ENCODE data around the gene TKFC. TPM values are rescaled to one million over a fixed set of nuclear protein-coding genes. Genes with fewer than 3 reads are reported as not detected.

TKFC gene
- polyA plus RNA-seq, 1 experiment = 20.3 TPM

- ChIA-PET CTCF (interaction anchor here (0.6 to 10.8 kb wide), 22 partner anchors 9 to 254 kb away, joined by 3 to 519 read pairs (median 10); partner anchors contain the start of genes CYB561A3, DDB1, TKFC and TMEM138), POLR2A (interaction anchor here (2.4 to 5.6 kb wide), 2 partner anchors 23 to 48 kb away, joined by 12 to 32 read pairs; partner anchors contain the start of genes CYB561A3 and TMEM138)
- DNase-seq (ENCODE audit: low read depth, low spot score) = no peak
- no peaks in the 10 kb centered on the region for H3K9me3 ChIP-seq (ENCODE audit: control insufficient read depth, insufficient read depth, low read length)
- no peak overlapping the region for H3K4me3 ChIP-seq (ENCODE audit: low read depth, low read length)
- no peak overlapping the region for H3K27ac ChIP-seq (ENCODE audit: low read depth, low read length)
- H3K27me3 ChIP-seq (ENCODE audit: control insufficient read depth, insufficient read depth, low read length) = no peaks in the 10 kb centered on the region
- TF ChIP-seq, protein P1, sequence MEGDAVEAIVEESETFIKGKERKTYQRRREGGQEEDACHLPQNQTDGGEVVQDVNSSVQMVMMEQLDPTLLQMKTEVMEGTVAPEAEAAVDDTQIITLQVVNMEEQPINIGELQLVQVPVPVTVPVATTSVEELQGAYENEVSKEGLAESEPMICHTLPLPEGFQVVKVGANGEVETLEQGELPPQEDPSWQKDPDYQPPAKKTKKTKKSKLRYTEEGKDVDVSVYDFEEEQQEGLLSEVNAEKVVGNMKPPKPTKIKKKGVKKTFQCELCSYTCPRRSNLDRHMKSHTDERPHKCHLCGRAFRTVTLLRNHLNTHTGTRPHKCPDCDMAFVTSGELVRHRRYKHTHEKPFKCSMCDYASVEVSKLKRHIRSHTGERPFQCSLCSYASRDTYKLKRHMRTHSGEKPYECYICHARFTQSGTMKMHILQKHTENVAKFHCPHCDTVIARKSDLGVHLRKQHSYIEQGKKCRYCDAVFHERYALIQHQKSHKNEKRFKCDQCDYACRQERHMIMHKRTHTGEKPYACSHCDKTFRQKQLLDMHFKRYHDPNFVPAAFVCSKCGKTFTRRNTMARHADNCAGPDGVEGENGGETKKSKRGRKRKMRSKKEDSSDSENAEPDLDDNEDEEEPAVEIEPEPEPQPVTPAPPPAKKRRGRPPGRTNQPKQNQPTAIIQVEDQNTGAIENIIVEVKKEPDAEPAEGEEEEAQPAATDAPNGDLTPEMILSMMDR (IDR thresholded peaks at IDR 0.05; ENCODE audit: low read depth, low read length) = peak; percentile 40
These were observed 51.5 kb downstream of the TKFC start for GRCh38 chr11:61384271-61385242.

DNA sequence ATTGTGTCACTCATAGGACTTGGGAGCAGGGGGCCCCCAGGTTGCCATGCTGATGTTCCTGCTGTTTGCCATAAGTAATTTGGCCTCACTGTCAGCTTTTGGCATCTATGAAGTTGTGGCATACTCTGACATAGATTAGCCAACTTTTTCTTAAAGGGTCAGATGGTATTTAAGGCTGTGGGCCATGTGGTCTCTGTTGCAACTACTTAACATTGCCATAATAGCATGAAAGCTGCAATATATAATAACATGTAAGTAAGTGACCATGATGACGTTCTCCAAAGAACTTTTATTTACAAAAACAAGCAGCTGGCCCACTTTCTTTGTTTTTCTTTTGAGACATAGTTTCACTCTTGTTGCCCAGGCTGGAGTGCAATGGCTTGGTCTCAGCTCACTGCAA, 57.1 kb downstream of the TKFC start:
- Histone ChIP-seq H3K9me3 (ENCODE audit: control insufficient read depth, insufficient read depth, low read length) (no peaks in the 10 kb centered on the region; the same call in 1 of the 2 replicates), H3K4me3 (ENCODE audit: low read depth, low read length) (no peak overlapping the region), H3K27ac (ENCODE audit: low read depth, low read length) (no peak overlapping the region), H3K27me3 (ENCODE audit: control insufficient read depth, insufficient read depth, low read length) (no peaks in the 10 kb centered on the region)
- ChIA-PET CTCF (interaction anchor here (1.2 to 7.5 kb wide), 2 partner anchors 45 to 53 kb away, joined by 3 to 94 read pairs; no protein-coding TSS in a partner anchor), POLR2A (interaction anchor here (0.6 to 0.9 kb wide), 2 partner anchors 56 to 85 kb away, joined by 3 to 4 read pairs; no protein-coding TSS in a partner anchor)
- no peak for DNase-seq (ENCODE audit: low read depth, low spot score)
- TF ChIP-seq, protein P1 (IDR thresholded peaks at IDR 0.05; ENCODE audit: low read depth, low read length) = no peak

- H3K27me3 ChIP-seq (ENCODE audit: control insufficient read depth, insufficient read depth, low read length) = no peaks in the 10 kb centered on the region
- H3K4me3 ChIP-seq (ENCODE audit: low read depth, low read length) = peak overlapping the region; percentile 67
- no peak for DNase-seq (ENCODE audit: low read depth, low spot score)
- H3K27ac ChIP-seq (ENCODE audit: low read depth, low read length) = no peak overlapping the region
- TF ChIP-seq, protein P1 (IDR thresholded peaks at IDR 0.05; ENCODE audit: low read depth, low read length) = peak; percentile 52
- H3K9me3 ChIP-seq (ENCODE audit: control insufficient read depth, insufficient read depth, low read length) = no peaks in the 10 kb centered on the region; the same call in 1 of the 2 replicates
- ChIA-PET POLR2A (interaction anchor here (0.7 to 2.8 kb wide), 4 partner anchors 14 to 44 kb away, joined by 3 to 17 read pairs (median 6); partner anchors contain the start of genes CPSF7, CYB561A3, SDHAF2 and TMEM138), CTCF (interaction anchor here (0.7 to 7.5 kb wide), 13 partner anchors 8 to 244 kb away, joined by 3 to 94 read pairs (median 3); partner anchors contain the start of gene TMEM138)
These were observed 60.1 kb downstream of the TKFC start for GRCh38 chr11:61392981-61393595.

Other genes with a start within 250 kb of the TKFC start
- not detected in 2 replicates for gene CD5, start 230.7 kb upstream of the TKFC start, polyA plus RNA-seq (2011; rRNA removed)
- gene VPS37C, start 171.8 kb upstream of the TKFC start, polyA plus RNA-seq (2011; rRNA removed) = 9.1 and 10.9 TPM in 2 replicates
- 0.99 and 1.8 TPM in 2 replicates for gene PGA3, start 129.7 kb upstream of the TKFC start, polyA plus RNA-seq (2011; rRNA removed)
- gene PGA4, start 110.9 kb upstream of the TKFC start, polyA plus RNA-seq (2011; rRNA removed) = 0.82 and 1.1 TPM in 2 replicates
- 2.1 and 2.8 TPM in 2 replicates for gene PGA5, start 92.1 kb upstream of the TKFC start, polyA plus RNA-seq (2011; rRNA removed)
- gene VWCE, start 37.9 kb upstream of the TKFC start, polyA plus RNA-seq (2011; rRNA removed) = 1.4 and 1.7 TPM in 2 replicates
- gene DDB1, start 123 bp upstream of the TKFC start, polyA plus RNA-seq (2011; rRNA removed) = 286 and 340 TPM in 2 replicates
- gene CYB561A3, start 28.7 kb downstream of the TKFC start, polyA plus RNA-seq (2011; rRNA removed) = 34.5 and 43.7 TPM in 2 replicates
- 71.7 and 79.2 TPM in 2 replicates for gene TMEM138, start 29.1 kb downstream of the TKFC start, polyA plus RNA-seq (2011; rRNA removed)
- gene TMEM216, start 59.4 kb downstream of the TKFC start, polyA plus RNA-seq (2011; rRNA removed) = 28.8 and 32.6 TPM in 2 replicates
- gene CPSF7, start 96.7 kb downstream of the TKFC start, polyA plus RNA-seq (2011; rRNA removed) = 37.3 and 40.3 TPM in 2 replicates
- 71.6 and 86.5 TPM in 2 replicates for gene SDHAF2, start 96.9 kb downstream of the TKFC start, polyA plus RNA-seq (2011; rRNA removed)
- not detected in 2 replicates for gene LRRC10B, start 175.5 kb downstream of the TKFC start, polyA plus RNA-seq (2011; rRNA removed)
- gene SYT7, start 247.8 kb downstream of the TKFC start, polyA plus RNA-seq (2011; rRNA removed) = 0.45 and 0.60 TPM in 2 replicates

Data from AG04450 (cell line).